NCI-H146 treated with DMSO at 0.1 percent for 48 hours (cell line): ENCODE measurements around the gene LCK.
A peak's percentile ranks its signal among the peaks of the same experiment; 100 is the strongest.

Experiments used
- DNase-seq: peaks from one replicate; lab custom pipeline; 2025; ENCODE audit not compliant: unreplicated experiment; lab: John Stamatoyannopoulos, UW

LCK gene

GRCh38 chr1:32250893-32251716 lies at the start of gene LCK:
Gene LCK (plus strand): TSS chr1:32251265. CDS start chr1:32274330, 23,065 bp downstream.
- no peak for DNase-seq

- DNase-seq = no peak
These were observed 46.1 kb upstream of the LCK start for GRCh38 chr1:32204943-32205361.

GRCh38 chr1:32205401-32206370 lies 45.4 kb upstream of the LCK start, which contains the start of gene IQCC:
Gene IQCC (plus strand): TSS chr1:32205671. CDS start chr1:32205682, 11 bp downstream.
- DNase-seq = peak; percentile 73

DNA sequence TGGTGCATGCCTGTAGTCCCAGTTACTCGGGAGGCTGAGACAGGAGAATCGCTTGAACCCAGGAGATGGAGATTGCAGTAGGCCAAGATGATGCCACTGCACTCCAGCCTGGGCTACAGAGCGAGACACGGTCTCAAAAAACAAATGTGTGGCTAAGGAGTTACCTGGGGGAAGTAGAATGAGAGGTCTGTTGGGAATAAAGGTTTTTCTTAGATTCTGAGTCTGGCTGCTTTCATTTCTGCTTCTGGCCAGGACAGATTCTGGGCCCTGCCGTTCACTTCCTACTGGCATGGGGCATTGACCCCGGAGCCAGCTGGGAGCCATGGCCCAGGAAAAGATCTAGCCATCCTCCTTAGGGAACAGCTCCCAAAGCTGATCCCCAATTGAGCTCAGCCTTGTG lies 42.6 kb upstream of the LCK start:
- no peak for DNase-seq

- peak; percentile 27 for DNase-seq
These were observed 42.2 kb upstream of the LCK start, which contains the start of gene DCDC2B for GRCh38 chr1:32208891-32209328. Gene DCDC2B (plus strand): TSS chr1:32209089. CDS start chr1:32209094, 5 bp downstream.

DNA sequence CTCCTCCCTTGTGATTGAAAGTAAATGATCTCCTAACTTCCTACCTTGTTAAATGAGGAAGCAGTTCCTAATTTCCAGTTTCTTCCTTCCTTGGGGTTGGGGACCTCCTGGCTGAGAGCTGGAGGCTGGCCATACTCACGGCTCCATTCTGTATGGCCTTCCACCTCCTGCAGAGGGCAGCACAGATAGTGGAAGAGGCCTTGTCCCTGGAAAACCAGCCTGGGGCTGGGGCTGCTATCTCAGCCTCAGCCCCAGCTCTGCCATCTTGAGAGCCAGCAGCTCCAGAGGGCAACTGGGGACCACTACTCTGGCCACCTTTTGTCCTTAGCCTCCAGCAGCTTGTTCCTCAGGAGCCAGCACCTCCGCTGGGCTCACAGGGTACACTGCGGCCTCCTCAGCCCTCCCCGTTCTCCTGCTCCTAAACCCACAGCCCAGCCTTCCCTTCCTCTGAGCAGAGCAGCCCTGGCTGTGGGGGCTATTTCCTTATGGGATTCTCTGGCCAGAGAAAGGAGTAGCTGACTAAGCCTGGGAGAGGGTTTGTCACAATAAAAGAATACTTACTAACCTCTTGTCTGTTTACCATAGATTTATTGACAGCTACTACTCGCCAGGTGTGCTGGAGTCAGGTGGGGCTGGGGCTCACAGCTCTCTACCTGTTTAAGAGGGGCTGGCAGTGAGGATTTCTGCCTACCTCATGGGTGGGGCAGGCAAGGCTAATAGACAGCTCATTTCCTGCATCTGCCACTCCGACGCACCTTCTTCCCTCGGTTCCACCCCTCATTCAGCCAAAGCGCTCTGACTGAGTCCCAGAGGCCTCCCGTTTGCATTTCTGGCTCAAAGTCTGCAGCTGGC lies 35.2 kb upstream of the LCK start:
- no peak for DNase-seq

GRCh38 chr1:32216566-32216965 lies 34.5 kb upstream of the LCK start:
- DNase-seq = no peak

DNA sequence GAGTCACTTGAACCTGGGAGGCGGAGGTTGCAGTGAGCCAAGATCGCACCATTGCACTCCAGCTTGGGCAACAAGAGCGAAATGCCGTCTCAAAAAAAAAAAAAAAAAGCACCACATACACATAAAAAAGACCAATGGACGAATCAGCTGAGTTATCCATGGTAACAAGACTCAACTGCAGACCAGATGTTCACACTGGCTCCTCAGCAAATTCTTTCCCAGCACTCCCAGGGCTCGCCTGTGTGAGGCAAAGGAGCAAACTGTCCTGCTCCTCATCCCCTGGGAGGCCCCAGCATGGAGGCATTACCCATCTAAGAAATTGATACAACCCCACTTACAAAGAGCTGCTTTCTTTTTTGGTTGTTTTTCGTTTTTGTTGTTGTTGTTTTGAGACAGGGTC lies 32.0 kb upstream of the LCK start:
- DNase-seq = no peak

GRCh38 chr1:32220746-32221580 lies 30.1 kb upstream of the LCK start:
- DNase-seq = no peak

DNA sequence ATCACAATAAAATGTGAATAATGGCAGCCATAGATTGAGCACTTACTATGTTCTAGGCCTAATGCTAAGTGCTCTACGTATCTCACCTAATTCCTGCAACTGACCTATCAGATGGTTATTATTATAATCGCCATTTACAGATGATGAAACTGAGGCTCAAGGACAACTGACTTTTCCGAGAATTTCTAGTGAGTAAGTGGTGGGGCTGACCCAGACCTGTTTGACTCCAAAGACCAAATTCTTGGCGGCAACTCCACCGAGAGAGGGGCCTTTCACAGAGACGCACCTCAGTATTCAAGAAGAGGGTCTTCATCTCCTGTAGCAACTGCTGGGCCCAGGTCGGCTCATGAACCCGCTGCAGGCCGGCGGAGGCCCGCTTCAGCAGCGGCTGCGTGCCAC lies 29.5 kb upstream of the LCK start:
- DNase-seq = no peak

DNA sequence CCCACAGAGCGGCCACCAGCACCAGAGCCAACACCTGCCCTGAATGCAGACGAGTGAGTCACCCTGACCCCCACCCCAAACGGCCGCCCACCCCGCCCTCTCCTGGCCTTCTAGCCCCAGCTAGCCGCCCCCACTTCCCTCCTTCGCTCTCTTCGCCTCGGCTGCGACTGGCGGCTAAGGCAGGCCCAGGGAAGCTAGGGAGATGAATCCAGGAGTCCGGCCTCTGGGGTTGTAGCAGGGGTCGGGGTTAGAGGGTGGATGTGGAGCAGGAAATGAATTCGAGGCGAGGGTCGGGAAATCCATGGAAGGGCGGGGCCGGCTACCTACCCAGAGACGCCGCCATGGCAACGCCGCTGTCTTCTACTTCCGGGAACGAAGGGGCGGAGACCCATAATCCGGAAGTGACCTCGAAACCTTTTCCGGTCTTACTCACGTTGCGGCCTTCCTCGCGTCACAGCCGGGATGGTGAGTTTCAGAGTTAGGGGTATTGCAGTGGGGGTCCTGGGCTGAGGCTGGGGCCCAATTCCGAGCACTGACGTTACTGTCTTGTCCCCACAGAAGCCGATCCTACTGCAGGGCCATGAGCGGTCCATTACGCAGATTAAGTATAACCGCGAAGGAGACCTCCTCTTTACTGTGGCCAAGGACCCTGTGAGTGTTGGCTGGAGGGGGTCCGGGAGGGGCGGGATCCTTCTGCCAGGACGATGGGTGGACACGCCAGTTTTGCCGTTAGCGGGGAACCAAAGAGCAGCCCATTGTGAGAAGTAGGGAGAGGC lies 28.9 kb upstream of the LCK start, which contains the start of the genes EIF3I and TMEM234:
Gene EIF3I, plus strand, starts transcription at position 428 of the 776 bp plus-strand sequence. Its CDS starts 35 bp downstream, at position 463.
Gene TMEM234, minus strand, starts transcription at position 374 of the 776 bp plus-strand sequence. Its CDS starts 31 bp downstream, at position 343.
- DNase-seq = peak; percentile 61

DNA sequence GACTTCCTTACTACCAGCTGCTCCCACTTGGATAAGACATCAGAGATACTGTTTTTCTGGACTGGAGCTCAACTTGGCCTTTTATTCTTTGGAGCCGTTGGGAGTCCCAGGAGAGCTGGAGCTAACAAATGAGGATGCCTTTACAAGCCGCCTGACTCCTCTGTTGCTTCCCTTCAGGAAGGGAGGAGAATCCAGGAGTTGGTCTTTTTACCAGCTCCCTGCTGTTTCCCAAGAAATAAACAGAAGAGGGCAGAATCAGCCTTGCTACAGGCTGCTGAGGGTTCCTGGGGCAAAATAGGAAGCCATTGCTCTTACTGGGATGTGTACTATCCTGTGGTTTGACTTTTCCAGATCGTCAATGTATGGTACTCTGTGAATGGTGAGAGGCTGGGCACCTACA lies 27.4 kb upstream of the LCK start:
- DNase-seq = no peak

DNA sequence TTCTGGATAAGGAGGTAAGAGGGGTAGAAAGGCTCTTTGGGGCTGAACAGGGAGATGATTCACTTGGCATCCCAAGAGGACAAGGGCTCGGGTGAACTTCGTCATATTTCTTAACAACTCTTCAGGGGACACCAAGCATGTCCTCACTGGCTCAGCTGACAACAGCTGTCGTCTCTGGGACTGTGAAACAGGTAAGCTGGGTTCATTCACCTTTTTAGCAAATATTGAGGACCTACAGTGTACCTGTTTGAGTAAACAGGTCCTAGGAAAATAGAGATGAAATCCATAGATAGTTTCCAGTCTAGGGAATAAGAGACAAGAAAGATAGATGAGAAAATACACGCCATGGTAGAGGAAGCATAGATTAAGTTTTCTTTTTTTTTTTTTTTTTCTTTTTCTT lies 26.8 kb upstream of the LCK start:
- DNase-seq = no peak

GRCh38 chr1:32228771-32229170 lies 22.3 kb upstream of the LCK start:
- DNase-seq = no peak

GRCh38 chr1:32231843-32232432 lies 19.1 kb upstream of the LCK start:
- DNase-seq = no peak

DNA sequence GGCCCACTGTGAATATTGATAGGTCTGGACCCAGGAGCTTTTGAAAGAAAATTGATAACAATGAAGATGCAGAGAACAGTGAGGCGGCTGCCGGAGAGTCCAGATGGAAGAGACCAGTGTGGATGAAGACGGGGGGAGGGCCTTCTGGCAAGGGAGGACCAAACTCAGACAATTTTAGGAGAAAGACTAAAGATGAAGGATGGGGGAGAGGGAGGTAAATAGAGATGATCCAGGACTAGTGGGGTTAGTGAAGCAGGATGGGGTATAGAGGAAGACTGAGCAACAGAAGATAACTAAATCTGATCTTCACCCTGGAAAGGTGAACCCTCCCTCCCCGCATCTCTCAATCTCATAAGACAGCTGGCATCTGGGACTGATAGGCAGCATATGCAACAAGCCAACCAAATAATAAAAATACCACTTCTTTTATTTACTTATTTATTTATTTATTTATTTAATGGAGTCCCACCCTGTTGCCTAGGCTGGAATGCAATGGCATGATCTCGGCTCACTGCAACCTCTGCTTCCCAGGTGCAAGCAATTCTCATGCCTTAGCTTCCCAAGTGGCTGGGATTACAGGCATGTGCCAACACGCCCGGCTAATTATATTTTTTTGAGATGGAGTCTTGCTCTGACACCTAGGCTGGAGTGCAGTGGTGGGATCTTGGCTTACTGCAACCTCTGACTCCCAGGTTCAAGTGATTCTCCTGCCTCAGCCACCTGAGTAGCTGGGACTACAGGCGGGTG lies 18.3 kb upstream of the LCK start:
- no peak for DNase-seq

DNA sequence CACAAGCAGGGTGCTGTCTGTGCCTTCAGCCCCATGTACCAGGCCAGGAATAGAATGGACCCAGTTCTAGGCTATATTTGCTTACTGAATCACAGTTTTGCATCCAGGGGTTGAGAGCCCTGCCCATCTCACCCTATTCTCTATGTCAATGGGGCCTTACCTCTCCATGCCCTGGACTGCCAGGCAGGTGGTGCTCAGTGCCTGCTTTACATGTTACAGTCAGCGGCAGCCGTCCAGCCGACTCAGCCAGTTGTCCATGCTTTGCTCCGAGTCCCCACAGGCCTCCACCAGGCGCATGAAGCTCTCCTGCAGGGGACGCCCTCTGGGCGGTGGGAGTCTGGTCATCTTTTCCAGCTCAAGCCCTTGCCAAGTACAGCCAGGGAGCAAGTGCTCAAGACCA lies 16.3 kb upstream of the LCK start:
- DNase-seq = no peak

DNA sequence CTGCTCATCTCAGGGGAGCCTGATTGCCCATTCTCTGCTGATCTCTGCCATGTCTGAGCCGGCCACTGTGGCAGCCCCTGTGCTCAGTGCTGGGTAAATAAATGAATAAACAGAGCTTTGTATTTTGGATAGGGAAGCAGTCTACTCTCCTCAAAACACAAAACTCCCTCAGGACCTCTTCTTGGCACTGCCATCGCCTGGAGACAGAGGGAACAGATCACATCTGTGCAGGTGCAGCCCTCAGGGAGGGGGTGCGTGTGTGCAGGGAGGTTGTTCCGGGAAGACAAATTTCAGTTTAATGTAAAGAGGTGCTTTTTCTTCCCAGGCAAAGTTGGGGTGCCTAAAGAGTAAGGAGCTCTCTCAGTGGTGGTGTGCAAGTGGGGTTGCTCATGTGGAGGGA lies 11.7 kb upstream of the LCK start:
- DNase-seq = no peak
